Measurements from ENCODE around the gene PMM2. TPM values are rescaled to one million over a fixed set of nuclear protein-coding genes. Genes with fewer than 3 reads are reported as not detected.

Gene PMM2
- total RNA-seq, 1 donor from 2014 or later: 22.2 TPM

DNA sequence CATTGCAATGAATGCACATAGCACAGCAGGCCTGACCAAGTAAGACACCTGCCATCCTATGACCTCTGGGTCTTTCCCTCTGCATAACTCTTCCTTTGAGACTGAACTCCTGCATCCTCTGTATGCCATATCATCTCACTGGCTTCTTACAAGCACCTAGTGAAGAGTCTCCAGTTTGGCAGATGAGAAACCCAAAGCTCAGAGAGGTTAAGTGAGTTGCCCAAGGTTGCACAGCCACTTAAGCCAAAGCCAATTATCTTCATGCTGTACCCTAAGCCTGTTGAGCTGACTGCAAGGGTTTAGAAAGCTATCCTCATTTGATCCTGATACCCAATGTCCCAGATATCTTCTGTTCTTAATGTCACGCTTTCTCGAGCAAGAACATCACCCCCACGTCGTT is 35.4 kb upstream of the PMM2 start:
- H3K9me3 ChIP-seq (ENCODE audit: low read depth): no peaks in the 10 kb centered on the region
- H3K79me2 ChIP-seq (ENCODE audit: low read depth): no peaks in the 10 kb centered on the region
- H3K9ac ChIP-seq: no peak overlapping the region
- no peak overlapping the region for H3K4me2 ChIP-seq
- no peaks in the 10 kb centered on the region for H3K9me3 Mint-ChIP-seq
- TF ChIP-seq EZH2 (IDR thresholded peaks at IDR 0.05): no peak
- TF ChIP-seq, protein P1, sequence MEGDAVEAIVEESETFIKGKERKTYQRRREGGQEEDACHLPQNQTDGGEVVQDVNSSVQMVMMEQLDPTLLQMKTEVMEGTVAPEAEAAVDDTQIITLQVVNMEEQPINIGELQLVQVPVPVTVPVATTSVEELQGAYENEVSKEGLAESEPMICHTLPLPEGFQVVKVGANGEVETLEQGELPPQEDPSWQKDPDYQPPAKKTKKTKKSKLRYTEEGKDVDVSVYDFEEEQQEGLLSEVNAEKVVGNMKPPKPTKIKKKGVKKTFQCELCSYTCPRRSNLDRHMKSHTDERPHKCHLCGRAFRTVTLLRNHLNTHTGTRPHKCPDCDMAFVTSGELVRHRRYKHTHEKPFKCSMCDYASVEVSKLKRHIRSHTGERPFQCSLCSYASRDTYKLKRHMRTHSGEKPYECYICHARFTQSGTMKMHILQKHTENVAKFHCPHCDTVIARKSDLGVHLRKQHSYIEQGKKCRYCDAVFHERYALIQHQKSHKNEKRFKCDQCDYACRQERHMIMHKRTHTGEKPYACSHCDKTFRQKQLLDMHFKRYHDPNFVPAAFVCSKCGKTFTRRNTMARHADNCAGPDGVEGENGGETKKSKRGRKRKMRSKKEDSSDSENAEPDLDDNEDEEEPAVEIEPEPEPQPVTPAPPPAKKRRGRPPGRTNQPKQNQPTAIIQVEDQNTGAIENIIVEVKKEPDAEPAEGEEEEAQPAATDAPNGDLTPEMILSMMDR (IDR thresholded peaks at IDR 0.05): no peak
- no peak for TF ChIP-seq EZH2phosphoT487 (IDR thresholded peaks at IDR 0.05)
- peaks cover 9% of the 10 kb centered on the region for H3K4me1 ChIP-seq
- no peak overlapping the region for H3K27ac ChIP-seq
- H3K4me3 Mint-ChIP-seq: no peak overlapping the region
- peaks cover 2% of the 10 kb centered on the region for H3K27me3 Mint-ChIP-seq (ENCODE audit: insufficient read depth, low read depth)
- no peak overlapping the region for H3K4me3 ChIP-seq
- H2AFZ ChIP-seq (replicated peaks): no peak overlapping the region
- peaks cover 23% of the 10 kb centered on the region for H3K4me1 Mint-ChIP-seq
- peaks cover 30% of the 10 kb centered on the region for H3K36me3 Mint-ChIP-seq
- H3K27ac Mint-ChIP-seq: no peak overlapping the region
- no peak for DNase-seq (ENCODE audit: low spot score)
- H4K20me1 ChIP-seq (ENCODE audit: low read depth): no peaks in the 10 kb centered on the region
- H3K27me3 ChIP-seq: no peaks in the 10 kb centered on the region
- H3K36me3 ChIP-seq: no peaks in the 10 kb centered on the region
- H3F3A ChIP-seq (ENCODE audit: low read depth): peaks cover 9% of the 10 kb centered on the region

DNA sequence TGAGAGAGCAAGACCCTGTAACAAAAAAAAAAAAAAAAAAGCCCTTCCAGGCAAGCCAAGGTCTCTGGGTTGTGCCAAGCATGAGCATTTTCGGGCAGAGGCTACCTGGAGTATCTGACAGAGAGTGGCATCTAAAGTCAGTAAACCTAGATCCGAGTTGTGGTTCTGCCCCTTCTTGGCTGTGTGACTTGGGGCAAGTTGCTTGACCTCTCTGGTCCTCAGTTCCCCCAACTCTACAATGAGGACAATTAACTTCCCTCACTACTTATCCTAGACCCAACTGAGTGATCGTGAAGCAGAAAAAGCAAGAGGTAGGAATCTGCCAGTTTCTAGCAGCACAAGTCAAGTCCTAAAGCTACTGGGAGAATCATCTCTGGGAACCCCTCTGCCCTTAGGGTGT is 34.6 kb upstream of the PMM2 start:
- Histone ChIP-seq H3K4me1 (peaks cover 9% of the 10 kb centered on the region), H3K4me3 (no peak overlapping the region), H3K27me3 (no peaks in the 10 kb centered on the region), H3K9me3 (ENCODE audit: low read depth) (no peaks in the 10 kb centered on the region), H2AFZ (replicated peaks) (no peak overlapping the region), H3K79me2 (ENCODE audit: low read depth) (no peaks in the 10 kb centered on the region), H4K20me1 (ENCODE audit: low read depth) (no peaks in the 10 kb centered on the region), H3K27ac (no peak overlapping the region), H3F3A (ENCODE audit: low read depth) (peaks cover 9% of the 10 kb centered on the region), H3K4me2 (no peak overlapping the region), H3K36me3 (no peaks in the 10 kb centered on the region), H3K9ac (no peak overlapping the region)
- no peak for DNase-seq (ENCODE audit: low spot score)
- no peak for TF ChIP-seq EZH2 (IDR thresholded peaks at IDR 0.05)
- TF ChIP-seq EZH2phosphoT487 (IDR thresholded peaks at IDR 0.05): no peak
- TF ChIP-seq, protein P1 (IDR thresholded peaks at IDR 0.05): no peak
- no peak overlapping the region for H3K4me3 Mint-ChIP-seq
- peaks cover 27% of the 10 kb centered on the region for H3K36me3 Mint-ChIP-seq
- no peak overlapping the region for H3K27ac Mint-ChIP-seq
- H3K9me3 Mint-ChIP-seq: no peaks in the 10 kb centered on the region
- peaks cover 27% of the 10 kb centered on the region for H3K4me1 Mint-ChIP-seq
- peaks cover 2% of the 10 kb centered on the region for H3K27me3 Mint-ChIP-seq (ENCODE audit: insufficient read depth, low read depth)

DNA sequence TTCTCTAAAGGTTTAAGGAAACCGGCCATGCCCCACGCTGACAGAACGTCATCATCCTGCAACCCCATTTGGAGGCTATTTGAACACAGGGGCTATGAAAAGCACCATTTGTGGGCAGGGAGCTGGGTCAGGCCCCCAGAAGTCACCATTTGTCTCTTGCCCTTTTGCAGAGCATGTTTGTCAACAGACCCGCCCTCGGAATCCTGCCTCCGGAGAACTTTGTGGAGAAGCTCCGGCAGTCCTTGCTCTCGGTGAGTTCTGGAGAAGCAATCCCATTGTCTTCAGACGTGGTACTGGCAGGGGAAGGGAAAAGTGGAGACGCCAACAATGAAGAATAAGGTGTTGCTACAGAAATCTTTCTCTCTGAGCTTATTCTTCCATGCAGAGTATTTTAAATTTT is 33.7 kb upstream of the PMM2 start:
- no peaks in the 10 kb centered on the region for H3K36me3 ChIP-seq
- H3K4me1 ChIP-seq: peaks cover 16% of the 10 kb centered on the region
- H3K4me2 ChIP-seq: peak overlapping the region; percentile 1
- Mint-ChIP-seq H3K27me3 (ENCODE audit: insufficient read depth, low read depth) (peaks cover 2% of the 10 kb centered on the region), H3K4me1 (peaks cover 35% of the 10 kb centered on the region), H3K4me3 (no peak overlapping the region), H3K27ac (peak overlapping the region; percentile 87), H3K9me3 (no peaks in the 10 kb centered on the region), H3K36me3 (peaks cover 26% of the 10 kb centered on the region)
- H3K4me3 ChIP-seq: no peak overlapping the region
- no peaks in the 10 kb centered on the region for H4K20me1 ChIP-seq (ENCODE audit: low read depth)
- H3K79me2 ChIP-seq (ENCODE audit: low read depth): no peaks in the 10 kb centered on the region
- no peak overlapping the region for H3K27ac ChIP-seq
- H3K9me3 ChIP-seq (ENCODE audit: low read depth): no peaks in the 10 kb centered on the region
- H3F3A ChIP-seq (ENCODE audit: low read depth): peaks cover 9% of the 10 kb centered on the region
- no peaks in the 10 kb centered on the region for H3K27me3 ChIP-seq
- TF ChIP-seq, protein P1 (IDR thresholded peaks at IDR 0.05): no peak
- TF ChIP-seq EZH2 (IDR thresholded peaks at IDR 0.05) (no peak), EZH2phosphoT487 (IDR thresholded peaks at IDR 0.05) (no peak)
- DNase-seq (ENCODE audit: low spot score): peak; percentile 22
- peak overlapping the region; percentile 77 for H2AFZ ChIP-seq (replicated peaks)
- H3K9ac ChIP-seq: no peak overlapping the region

Measured in neural progenitor cell (in vitro differentiated cells).